ENCODE measurements around the gene NRDE2.

GRCh38 chr14:90276646-90277367, 54.9 kb downstream of the NRDE2 start:
- no peak for TF ChIP-seq EZH2 (IDR thresholded peaks at IDR 0.05; ENCODE audit: borderline replicate concordance, insufficient read depth, low read length, poor library complexity, severe bottlenecking)
- TF ChIP-seq CTCF (IDR thresholded peaks at IDR 0.05; ENCODE audit: poor library complexity, severe bottlenecking): no peak
- TF ChIP-seq EP300 (conservative IDR thresholded peaks at IDR 0.05; ENCODE audit: poor library complexity, severe bottlenecking): no peak
- TF ChIP-seq POLR2AphosphoS5 (IDR thresholded peaks at IDR 0.05): no peak

All from neural cell (in vitro differentiated cells).